NCI-H2227 treated with DMSO at 0.1 percent for 48 hours (cell line): ENCODE results near the gene KIFC1.

Source experiments
- DNase-seq: peaks from one replicate; lab custom pipeline; 2025; lab: John Stamatoyannopoulos, UW

The KIFC1 gene

DNA sequence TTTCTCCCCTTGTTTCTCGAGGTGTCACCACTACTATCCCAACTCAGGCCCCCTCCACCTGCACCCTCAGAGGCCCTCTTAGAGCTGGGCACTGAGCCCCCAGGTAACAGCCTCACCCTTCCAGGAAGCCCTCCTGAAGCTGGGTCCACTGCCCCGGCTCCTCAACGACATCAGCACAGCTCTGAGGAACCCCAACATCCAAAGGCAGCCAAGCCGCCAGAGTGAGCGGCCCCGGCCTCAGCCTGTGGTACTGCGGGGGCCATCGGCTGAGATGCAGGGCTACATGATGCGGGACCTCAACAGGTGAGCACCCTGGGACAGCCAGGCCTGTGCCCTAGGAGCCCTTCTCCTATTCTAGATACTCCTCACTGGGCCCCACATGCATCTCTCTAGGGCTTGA, 49.8 kb downstream of the KIFC1 start:
- no peak for DNase-seq

DNA sequence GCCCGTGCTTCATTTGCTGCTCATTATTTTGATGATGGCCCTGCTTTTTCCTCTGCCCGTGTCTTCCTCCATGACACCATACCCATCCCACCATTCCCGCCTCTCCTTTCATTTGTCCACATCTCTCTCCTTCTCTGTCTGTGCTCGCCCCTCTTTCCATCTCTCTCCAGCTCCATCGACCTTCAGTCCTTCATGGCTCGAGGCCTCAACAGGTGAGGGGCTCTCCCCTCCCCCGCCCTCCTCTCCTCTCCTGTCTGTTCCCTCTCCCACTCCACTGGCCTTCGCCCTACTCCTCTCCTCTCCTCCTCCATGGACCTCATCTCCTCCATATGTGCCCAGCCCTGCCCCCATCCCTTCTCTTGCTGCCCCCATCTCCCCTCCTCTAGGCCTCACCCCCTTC, 50.7 kb downstream of the KIFC1 start:
- DNase-seq, result no peak

DNA sequence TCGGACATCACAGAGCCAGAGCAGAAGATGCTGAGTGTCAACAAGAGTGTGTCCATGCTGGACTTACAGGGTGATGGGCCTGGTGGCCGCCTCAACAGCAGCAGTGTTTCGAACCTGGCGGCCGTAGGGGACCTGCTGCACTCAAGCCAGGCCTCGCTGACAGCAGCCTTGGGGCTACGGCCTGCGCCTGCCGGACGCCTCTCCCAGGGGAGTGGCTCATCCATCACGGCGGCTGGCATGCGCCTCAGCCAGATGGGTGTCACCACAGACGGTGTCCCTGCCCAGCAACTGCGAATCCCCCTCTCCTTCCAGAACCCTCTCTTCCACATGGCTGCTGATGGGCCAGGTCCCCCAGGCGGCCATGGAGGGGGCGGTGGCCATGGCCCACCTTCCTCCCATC, 51.4 kb downstream of the KIFC1 start:
- no peak for DNase-seq

DNA sequence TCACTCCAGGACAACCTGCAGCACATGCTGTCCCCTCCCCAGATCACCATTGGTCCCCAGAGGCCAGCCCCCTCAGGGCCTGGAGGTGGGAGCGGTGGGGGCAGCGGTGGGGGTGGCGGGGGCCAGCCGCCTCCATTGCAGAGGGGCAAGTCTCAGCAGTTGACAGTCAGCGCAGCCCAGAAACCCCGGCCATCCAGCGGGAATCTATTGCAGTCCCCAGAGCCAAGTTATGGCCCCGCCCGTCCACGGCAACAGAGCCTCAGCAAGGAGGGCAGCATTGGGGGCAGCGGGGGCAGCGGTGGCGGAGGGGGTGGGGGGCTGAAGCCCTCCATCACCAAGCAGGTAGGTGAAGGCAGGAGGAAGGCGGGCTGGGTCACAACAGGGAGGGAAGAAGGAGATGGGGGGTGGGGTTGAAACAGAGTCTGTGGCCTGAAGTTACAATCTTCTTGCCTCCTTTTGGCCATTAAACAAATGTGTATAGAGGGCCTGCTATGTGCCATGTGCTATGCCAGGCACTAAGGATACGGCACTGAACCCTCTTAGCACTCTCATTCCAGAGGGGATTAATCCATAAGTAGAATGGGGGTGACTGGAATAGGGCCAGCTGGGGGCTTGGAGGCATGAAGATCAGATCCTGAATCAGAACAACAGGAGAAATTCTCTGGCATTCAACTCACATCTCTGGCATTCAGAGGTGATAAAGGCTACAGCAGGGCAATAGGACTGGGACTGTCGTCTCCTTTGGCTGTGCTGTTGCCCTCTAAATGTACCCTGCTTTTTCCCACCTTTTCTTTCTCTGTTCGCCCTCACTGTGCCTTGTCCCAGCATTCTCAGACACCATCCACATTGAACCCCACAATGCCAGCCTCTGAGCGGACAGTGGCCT, 52.2 kb downstream of the KIFC1 start:
- DNase-seq, result no peak

DNA sequence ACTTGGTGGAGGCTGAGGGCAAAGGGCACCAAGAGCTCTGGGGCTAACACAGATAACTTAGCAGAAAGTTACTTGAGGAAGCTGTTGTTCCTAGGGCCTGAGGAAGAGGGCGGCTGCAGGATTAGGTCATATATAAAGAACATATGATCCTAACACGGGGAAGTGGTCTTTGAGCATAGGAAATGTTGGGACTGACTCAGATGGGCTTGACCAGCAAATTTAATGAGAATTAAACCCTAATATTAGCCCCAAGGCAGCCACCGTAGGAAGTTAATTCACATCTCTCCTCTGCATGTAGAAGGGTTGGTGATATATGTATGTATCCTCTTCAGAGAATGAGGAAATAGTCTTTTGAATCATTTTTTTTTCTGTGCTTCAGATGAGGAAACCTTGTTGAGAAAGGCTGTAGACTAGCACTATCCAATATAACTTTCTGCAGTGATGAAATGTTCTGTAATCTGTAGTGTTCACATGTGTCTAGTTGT, 53.5 kb downstream of the KIFC1 start:
- DNase-seq, result no peak

DNA sequence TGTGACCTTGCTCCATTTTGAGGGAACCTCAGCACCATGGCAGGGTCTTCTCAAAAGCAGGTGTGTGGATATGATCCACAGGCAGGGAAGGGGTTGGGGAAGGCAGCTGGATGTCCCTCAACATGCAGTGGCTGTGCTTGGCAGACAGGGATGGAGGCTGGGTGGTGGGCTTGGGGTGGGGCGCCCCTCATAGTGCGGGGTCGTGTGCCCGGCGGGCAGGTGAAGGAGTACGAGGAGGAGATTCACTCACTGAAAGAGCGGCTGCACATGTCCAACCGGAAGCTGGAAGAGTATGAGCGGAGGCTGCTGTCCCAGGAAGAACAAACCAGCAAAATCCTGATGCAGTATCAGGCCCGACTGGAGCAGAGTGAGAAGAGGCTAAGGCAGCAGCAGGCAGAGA, 54.7 kb downstream of the KIFC1 start:
- no peak for DNase-seq

DNA sequence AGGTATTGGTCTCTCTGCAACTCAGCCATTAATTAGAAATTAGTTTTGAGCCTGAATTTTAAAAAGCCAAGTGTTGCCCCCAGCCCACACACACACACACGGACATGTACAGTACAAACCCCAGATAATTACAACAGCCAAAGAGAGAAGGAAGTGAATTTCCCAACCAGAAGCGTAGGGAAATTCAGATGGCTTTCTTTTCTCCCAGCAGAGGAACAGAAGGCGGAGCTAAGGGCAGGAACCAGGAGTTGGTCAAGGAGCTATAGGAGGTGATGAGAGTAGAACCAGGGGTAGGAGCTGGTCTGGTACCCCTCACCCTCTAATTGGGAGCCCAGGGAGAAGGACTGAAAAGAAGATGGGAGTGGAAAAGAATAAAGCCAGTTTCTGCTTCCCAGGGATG, 58.8 kb downstream of the KIFC1 start:
- DNase-seq, result no peak

DNA sequence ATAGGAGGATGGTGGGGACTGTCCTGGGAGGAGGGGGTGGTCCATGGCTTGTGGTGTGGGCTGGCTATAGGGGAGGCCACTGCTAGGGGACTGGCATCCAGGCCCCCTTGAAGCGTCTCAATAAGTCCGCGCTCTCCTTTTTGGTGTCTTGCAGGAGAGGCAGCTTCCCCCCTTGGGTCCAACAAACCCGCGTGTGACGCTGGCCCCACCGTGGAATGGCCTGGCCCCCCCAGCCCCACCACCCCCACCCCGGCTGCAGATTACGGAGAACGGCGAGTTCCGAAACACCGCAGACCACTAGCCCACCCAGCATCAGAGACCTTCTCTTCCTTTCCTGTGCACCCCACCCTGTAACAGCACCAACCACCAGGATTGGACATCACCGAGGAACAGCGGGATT, 60.0 kb downstream of the KIFC1 start:
- DNase-seq, result no peak

DNA sequence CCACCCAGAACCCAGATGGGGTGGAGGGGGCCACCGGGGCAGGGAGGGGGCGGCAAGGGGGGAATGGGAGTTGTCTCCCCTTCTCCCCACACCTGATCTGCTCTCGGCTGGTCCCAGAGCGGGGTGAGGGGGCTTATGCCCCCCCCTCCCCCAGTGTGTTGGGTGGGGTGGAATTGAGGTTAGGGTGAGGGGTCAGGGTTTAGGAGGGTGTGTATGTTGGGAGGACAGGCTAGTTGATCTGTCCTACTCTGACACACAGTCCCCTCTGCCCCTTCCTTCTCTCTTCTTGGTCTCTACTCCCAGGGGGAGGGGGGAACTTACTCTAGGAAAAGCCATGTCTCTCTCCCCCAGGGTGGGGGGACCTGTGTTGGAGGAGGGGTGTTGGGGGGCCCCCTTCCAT, 60.9 kb downstream of the KIFC1 start:
- no peak for DNase-seq

DNA sequence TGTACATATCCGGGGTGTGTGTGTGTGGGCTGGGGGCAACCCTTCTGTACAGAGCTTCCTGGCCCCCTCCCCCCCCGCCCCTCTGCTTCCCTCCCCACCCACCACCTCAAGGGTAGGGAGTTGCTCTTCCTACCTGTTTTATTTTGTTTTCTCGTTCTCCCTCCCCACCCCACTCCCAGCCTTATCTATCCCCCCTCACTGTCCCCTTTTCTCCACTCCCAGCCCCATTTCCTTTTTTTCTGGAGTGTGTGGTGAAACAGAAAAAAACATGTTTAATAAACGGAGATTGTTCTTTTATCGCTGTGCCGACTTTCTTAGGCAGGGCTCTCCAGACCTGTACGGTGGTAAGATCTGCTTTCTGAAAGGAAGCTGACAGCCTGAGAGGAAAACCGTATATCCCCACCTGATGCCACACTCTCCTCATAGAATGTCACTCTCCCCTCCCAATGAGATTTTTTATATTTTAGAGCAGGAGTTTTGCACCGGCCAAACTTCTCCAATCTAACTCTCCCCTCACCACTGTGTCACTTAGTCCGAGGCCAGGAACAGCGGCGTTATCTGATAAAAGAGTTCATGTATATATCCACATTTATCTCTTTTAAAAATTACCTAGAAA, 61.9 kb downstream of the KIFC1 start:
- no peak for DNase-seq

DNA sequence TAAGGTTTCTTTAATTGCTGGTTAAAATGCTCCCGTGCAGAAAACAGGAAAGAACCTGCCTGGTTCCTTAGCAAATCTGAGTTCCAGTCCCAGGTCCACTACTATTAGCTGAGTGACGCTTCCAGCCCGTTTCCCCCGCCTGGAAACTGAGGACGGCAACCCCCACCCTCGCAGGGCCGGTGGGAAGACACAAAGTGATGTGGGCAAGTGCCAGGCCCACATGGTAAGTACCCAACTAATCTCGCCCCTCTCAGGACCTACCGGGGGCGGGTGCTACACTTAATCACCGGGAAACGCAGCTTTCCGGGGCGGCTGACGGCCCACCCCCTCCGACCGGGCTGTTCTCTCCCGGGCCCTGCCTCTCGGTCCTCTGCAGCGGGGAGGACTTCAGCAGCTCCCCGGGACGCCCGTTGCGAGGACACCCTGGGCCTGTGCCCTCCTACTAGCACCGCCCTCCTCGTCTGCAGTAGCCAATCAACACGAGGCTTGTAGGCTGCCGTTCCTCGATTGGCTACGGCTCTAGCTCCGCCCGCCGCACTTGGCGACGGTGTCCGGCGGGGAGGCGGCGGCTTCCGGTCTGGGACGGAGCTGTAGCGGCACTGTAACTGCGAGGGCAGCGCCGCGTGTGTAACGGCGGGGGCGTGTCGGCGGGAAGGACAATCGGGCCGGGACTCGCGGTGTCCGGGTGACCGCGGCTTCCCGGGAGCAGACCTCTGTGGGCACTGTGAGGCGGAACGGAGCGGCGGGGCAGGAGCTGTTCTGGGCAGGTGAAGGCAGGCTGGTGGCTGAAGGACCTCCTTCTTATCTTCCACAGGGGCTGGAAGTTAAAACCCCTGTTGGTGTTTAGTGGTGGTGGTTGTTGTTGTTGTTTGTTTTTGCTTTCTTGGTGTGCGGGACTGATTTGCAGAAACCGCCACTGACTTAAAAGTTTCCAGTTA, 62.7 kb downstream of the KIFC1 start, which contains the start of gene ZBTB9:
TSS of gene ZBTB9 (plus strand) at position 568 of the 938 bp plus-strand sequence. CDS start 525 bp downstream, outside the sequence.
- DNase-seq, result peak; percentile 94

DNA sequence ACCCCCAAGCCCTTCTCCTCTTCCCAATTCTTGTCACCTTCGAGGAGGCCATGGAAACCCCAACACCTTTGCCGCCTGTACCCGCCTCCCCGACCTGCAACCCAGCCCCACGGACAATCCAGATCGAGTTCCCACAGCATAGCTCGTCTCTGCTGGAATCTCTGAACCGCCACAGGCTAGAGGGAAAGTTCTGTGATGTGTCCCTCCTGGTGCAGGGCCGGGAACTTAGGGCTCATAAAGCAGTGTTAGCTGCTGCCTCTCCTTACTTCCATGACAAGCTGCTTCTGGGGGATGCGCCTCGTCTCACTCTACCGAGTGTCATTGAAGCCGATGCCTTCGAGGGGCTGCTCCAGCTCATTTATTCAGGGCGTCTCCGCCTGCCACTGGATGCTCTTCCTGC, 63.4 kb downstream of the KIFC1 start:
- no peak for DNase-seq

DNA sequence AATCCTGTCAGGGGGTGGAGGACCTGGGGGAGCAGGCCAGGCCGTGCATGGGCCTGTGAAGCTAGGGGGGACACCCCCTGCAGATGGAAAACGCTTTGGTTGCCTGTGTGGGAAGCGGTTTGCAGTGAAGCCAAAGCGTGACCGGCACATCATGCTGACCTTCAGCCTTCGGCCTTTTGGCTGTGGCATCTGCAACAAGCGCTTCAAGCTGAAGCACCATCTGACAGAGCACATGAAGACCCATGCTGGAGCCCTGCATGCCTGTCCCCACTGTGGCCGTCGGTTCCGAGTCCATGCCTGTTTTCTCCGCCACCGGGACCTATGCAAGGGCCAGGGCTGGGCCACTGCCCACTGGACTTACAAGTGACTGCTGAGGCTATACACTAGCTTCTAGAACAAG, 64.5 kb downstream of the KIFC1 start:
- no peak for DNase-seq

DNA sequence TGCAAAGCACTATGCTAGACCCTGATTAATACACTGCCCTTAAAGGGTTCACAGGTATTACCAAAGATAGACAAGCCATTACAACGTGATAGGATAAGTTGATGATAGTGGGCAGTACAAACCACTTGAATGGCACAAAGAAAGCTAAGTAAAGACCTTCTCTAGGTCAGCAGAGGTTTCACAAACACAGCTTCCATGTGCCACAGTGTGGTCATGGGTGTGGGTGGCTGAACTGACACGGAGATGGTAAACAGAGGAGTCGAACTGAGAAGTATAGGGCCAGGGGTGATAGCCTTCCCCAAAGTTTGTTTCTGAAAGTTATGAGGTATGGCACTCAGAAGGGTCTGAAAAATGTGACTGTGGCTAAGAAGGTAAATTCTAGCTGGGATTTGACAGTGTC, 67.1 kb downstream of the KIFC1 start:
- DNase-seq, result no peak

DNA sequence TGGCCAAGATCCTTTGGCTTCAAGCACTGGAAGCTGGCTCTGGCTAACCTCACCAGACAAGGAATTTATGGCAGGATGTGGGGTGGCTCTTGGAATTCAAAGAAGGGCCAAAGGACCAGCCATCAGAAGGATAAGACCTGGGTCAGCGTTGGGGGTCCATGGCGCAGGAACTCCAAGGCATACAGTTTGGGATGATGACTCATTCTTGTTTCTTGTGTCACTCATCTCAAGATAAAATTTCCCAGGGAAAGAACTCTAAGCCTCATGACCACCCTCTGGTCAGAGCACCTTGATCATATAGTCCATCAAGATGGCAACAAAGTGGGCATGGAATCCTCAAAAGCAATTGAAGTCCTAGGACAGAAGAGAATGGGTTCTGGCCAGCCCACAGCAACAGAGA, 67.6 kb downstream of the KIFC1 start:
- no peak for DNase-seq
